Ectodermal cell (in vitro differentiated cells): Measurements from ENCODE around the gene TTN.

Source experiments
- H3K27ac ChIP-seq: 2 replicates; pipeline ENCODE4 v1.7.0; 2013; ENCODE audit warnings: mild to moderate bottlenecking, low read depth, low read length; ENCODE audit not compliant: insufficient read depth, poor library complexity, severe bottlenecking
- H3K27me3 ChIP-seq: 2 replicates; pipeline ENCODE4 v1.7.0; 2013; ENCODE audit warnings: mild to moderate bottlenecking, low read length; ENCODE audit not compliant: insufficient read depth, control insufficient read depth, poor library complexity, severe bottlenecking
- H3K36me3 ChIP-seq: one replicate; pipeline ENCODE4 v1.7.0; 2013; ENCODE audit warnings: low read length; ENCODE audit not compliant: control insufficient read depth, insufficient read depth
- H3K4me1 ChIP-seq: one replicate; pipeline ENCODE4 v1.7.0; 2013; ENCODE audit warnings: low read length; ENCODE audit not compliant: control insufficient read depth, insufficient read depth
- H3K4me3 ChIP-seq: 2 replicates; pipeline ENCODE4 v1.7.0; 2013; ENCODE audit warnings: low read depth, low read length, control low read depth; ENCODE audit not compliant: insufficient read depth
- H3K9me3 ChIP-seq: 2 replicates; pipeline ENCODE4 v1.7.0; 2013; ENCODE audit warnings: mild to moderate bottlenecking, low read length, moderate library complexity; ENCODE audit not compliant: control insufficient read depth
- WGBS, 2 experiments: methylation state at CpG; one replicate each; pipeline ENCODE4 v1.1.7; 2013; ENCODE audit warnings: missing lambda C conversion rate in 2 of 2; 5-methylcytosine and 5-hydroxymethylcytosine counted together

The TTN gene

DNA sequence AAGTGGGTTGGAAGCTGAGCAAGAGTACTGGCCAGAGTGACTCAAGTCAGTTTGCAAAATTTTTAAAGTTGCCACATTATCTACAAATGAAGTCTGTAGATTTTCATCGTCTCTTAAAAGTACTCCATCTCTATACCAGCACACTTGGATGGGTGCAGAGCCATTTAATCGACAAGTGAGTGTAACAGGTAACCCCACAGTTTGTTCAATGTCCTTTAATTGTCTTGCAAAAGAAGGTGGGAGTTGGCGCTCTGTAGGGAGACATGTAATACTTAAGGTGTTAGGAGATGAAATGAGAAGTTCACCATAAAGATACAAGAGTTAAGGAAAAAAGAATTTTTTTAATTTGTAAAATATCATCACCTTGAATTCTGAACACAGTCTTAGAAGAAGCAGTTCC is 84.9 kb downstream of the TTN start:
- Histone ChIP-seq H3K4me1 (no peaks in the 10 kb centered on the region), H3K4me3 (no peak overlapping the region), H3K36me3 (no peaks in the 10 kb centered on the region), H3K27ac (no peak overlapping the region), H3K27me3 (no peaks in the 10 kb centered on the region), H3K9me3 (no peaks in the 10 kb centered on the region)
- WGBS, 2 experiments = 88 to 89% methylated on average over 3 of the region's 3 CpGs

- H3K4me3 ChIP-seq = no peak overlapping the region
Observed at GRCh38 chr2:178718988-178719387, 88.2 kb downstream of the TTN start.

GRCh38 chr2:178718283-178718682 is 88.9 kb downstream of the TTN start:
- no peaks in the 10 kb centered on the region for H3K9me3 ChIP-seq
- H3K27ac ChIP-seq = no peak overlapping the region
- no peaks in the 10 kb centered on the region for H3K4me1 ChIP-seq
- WGBS, 2 experiments = 96 to 100% methylated on average over 2 of the region's 2 CpGs
- H3K4me3 ChIP-seq = no peak overlapping the region
- H3K36me3 ChIP-seq = no peaks in the 10 kb centered on the region
- H3K27me3 ChIP-seq = no peaks in the 10 kb centered on the region

More at GRCh38 chr2:178718988-178719387, 88.2 kb downstream of the TTN start:
- Histone ChIP-seq H3K27me3 (no peaks in the 10 kb centered on the region), H3K4me1 (no peaks in the 10 kb centered on the region), H3K36me3 (no peaks in the 10 kb centered on the region), H3K27ac (no peak overlapping the region), H3K9me3 (no peaks in the 10 kb centered on the region)
- 91 to 92% methylated on average over 9 of the region's 9 CpGs for WGBS, 2 experiments

DNA sequence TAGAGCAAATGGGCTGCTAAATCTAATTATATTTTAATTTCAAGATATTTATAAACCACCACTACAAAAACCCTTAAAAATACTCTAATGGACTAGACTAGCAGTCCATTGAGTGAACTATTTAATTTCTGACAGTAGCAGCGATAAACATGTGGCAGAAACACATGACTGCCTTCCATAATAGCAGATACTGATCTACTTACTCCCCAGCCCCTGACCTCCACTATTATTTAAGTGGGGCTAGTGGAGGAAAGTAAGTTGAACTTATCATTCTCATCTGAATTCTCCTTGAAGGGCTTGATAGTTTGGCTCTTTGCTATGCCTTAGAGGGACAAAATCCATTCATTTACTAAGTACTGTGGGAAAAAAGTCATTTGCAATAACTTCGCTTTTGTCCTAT is 90.8 kb downstream of the TTN start:
- no peak overlapping the region for H3K4me3 ChIP-seq
- 94 to 98% methylated on average over 2 of the region's 2 CpGs for WGBS, 2 experiments
- H3K36me3 ChIP-seq = no peaks in the 10 kb centered on the region
- H3K27ac ChIP-seq = no peak overlapping the region
- no peaks in the 10 kb centered on the region for H3K27me3 ChIP-seq
- H3K9me3 ChIP-seq = no peaks in the 10 kb centered on the region
- H3K4me1 ChIP-seq = no peaks in the 10 kb centered on the region

DNA sequence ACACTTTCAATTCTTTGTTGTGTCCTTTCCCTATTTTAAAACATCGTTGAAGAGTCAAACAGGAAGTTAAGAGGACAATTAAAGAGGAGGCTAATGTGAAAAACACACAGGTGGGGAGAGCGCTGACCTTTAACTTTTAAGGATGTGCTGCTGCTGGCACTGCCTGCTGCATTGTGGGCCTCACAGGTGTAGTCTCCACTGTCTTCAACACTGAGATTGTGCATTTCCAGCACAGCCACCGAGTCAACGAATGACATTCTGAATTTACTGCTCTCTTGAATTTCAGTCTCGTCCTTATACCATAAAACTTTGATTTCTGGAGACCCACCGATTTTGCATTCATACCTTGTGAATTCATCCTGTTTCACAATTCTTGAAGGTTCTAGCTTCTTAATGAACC is 91.9 kb downstream of the TTN start:
- Histone ChIP-seq H3K4me3 (no peak overlapping the region), H3K4me1 (no peaks in the 10 kb centered on the region), H3K36me3 (no peaks in the 10 kb centered on the region), H3K27ac (no peak overlapping the region), H3K9me3 (no peaks in the 10 kb centered on the region), H3K27me3 (no peaks in the 10 kb centered on the region)
- 94 to 96% methylated on average over 6 of the region's 6 CpGs for WGBS, 2 experiments

DNA sequence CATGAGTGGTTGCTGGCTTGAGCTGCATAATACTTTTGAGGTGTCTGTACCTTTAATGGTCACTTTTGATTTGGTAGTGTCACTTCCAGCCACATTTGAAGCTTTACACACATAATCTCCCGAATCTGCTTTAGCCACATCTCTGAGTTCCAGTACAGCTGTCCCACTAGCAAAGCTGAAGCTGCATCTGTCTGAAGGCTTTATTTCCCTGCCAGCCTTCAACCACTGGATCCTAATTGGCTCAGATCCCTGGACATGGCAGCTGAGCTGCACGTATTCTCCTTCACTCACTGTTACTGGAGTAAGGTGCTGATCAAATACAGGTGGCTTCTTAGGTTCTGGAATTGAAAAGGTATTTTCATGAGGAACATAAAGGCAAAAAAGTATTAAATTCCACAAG is 99.7 kb downstream of the TTN start:
- WGBS, 2 experiments = 78 to 98% methylated on average over 2 of the region's 2 CpGs

DNA sequence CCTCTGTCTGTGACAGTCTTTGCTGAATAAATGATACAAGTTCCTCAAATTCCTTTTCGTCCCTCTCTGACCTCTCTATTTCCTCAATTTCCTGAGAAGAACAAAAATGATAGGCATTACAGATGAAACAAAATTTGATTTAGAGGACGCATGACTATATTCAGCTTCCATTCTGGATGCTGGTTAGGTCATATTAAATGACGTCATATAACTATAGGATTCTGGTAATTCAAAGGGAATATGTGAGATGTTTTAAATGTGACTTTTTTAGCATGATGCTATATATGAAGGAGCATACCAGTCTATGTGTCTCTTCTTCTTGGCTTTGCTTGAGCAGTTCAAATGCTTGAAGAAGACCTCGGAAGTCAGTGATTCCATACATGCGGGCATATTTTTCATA is 102.3 kb downstream of the TTN start:
- H3K36me3 ChIP-seq = no peaks in the 10 kb centered on the region
- H3K27me3 ChIP-seq = no peaks in the 10 kb centered on the region
- WGBS, 2 experiments = 94 to 100% methylated on average over 5 of the region's 5 CpGs

More for the DNA sequence above, 99.7 kb downstream of the TTN start:
- H3K27me3 ChIP-seq = no peaks in the 10 kb centered on the region
- no peak overlapping the region for H3K27ac ChIP-seq
- H3K36me3 ChIP-seq = no peaks in the 10 kb centered on the region
- H3K4me1 ChIP-seq = no peaks in the 10 kb centered on the region
- H3K9me3 ChIP-seq = no peaks in the 10 kb centered on the region
- no peak overlapping the region for H3K4me3 ChIP-seq

DNA sequence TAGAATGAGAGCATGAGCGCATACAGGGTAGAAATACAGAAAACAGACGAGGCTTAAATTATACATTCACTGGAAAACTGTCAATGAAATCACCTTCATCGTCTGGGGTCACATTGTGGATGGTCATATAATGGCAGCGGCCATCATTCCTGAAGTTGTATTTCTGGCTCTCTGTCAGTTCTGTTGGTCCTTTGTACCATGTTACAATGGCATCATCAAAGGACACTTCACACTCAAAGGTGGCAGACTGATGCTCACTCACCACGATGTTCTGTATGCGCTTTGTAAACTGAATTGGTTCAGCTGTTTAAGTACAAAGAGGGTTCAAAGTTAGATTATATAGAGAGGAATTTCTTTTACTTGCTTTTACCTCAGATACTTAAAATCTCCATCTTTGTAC is 104.9 kb downstream of the TTN start:
- 95% methylated on average over 5 to 6 of the region's 6 CpGs for WGBS, 2 experiments
- no peaks in the 10 kb centered on the region for H3K9me3 ChIP-seq

More for the DNA sequence above, 102.3 kb downstream of the TTN start:
- Histone ChIP-seq H3K9me3 (no peaks in the 10 kb centered on the region), H3K27ac (no peak overlapping the region), H3K4me1 (no peaks in the 10 kb centered on the region), H3K4me3 (no peak overlapping the region)

DNA sequence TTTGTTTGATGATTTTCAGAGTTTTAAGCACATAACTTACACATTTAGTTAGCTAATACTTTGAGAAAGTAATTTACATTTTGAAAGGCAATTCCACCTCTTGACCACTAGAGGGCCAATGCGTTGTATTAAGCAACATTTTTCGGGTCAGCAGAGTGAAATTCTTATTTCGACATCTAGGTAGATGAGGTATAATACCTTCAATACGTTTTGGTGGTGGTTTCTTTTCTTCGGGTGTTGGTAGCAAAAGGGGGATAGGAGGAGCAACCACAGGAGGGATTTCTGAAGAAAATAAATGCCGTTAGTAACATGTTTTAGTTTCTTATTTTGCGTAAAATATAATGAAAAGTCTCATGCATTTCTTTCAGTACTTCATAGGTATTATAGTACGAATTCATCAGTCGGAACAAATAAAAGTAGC is 106.3 kb downstream of the TTN start:
- no peaks in the 10 kb centered on the region for H3K4me1 ChIP-seq
- no peaks in the 10 kb centered on the region for H3K9me3 ChIP-seq
- WGBS, 2 experiments = 51 to 53% methylated on average over 7 of the region's 9 CpGs

More for the DNA sequence above, 104.9 kb downstream of the TTN start:
- H3K27ac ChIP-seq = no peak overlapping the region
- no peaks in the 10 kb centered on the region for H3K4me1 ChIP-seq
- no peak overlapping the region for H3K4me3 ChIP-seq
- H3K36me3 ChIP-seq = no peaks in the 10 kb centered on the region
- no peaks in the 10 kb centered on the region for H3K27me3 ChIP-seq

DNA sequence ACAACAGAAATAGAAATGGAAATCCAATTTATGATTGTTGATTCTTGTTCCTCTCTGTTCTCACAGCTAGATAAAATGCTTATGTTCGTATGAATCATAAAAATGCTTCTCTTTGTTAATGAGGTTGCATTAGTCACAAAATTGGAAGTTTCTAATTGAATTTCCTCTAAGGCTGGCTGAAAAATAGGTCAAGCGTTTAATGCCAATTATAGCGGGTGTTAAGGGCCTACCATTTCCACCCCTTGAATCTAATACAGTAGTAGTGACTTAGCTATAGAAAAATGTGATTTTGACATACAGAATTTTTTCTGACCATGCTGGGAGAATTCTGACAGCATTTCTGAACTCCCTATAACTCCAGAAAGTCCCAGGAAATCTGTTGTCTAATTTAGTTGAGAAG is 107.1 kb downstream of the TTN start:
- Histone ChIP-seq H3K4me3 (no peak overlapping the region), H3K27ac (no peak overlapping the region), H3K27me3 (no peaks in the 10 kb centered on the region), H3K9me3 (no peaks in the 10 kb centered on the region), H3K36me3 (no peaks in the 10 kb centered on the region), H3K4me1 (no peaks in the 10 kb centered on the region)
- 92 to 95% methylated on average over 3 of the region's 3 CpGs for WGBS, 2 experiments

More for the DNA sequence above, 106.3 kb downstream of the TTN start:
- no peaks in the 10 kb centered on the region for H3K36me3 ChIP-seq
- no peaks in the 10 kb centered on the region for H3K27me3 ChIP-seq
- no peak overlapping the region for H3K4me3 ChIP-seq
- H3K27ac ChIP-seq = no peak overlapping the region

- Histone ChIP-seq H3K27me3 (no peaks in the 10 kb centered on the region), H3K27ac (no peak overlapping the region), H3K9me3 (no peaks in the 10 kb centered on the region), H3K36me3 (no peaks in the 10 kb centered on the region), H3K4me1 (no peaks in the 10 kb centered on the region), H3K4me3 (no peak overlapping the region)
- WGBS, 2 experiments = 100% methylated on average over 2 of the region's 2 CpGs; no CpG with 5 or more reads in 1 of the 2 experiments
Observed at GRCh38 chr2:178692845-178693244, 114.4 kb downstream of the TTN start.
